GM20000 (cell line): Measurements from ENCODE around the gene HOXD9.

Experiments used
- DNase-seq: peaks from one replicate; pipeline ENCODE4 v3.0.0; 2012; ENCODE audit warnings: low spot score
- CTCF ChIP-seq: IDR thresholded peaks from 2 replicates; pipeline ENCODE4 v1.5.1; 2012; ENCODE audit warnings: mild to moderate bottlenecking, control low read depth; ENCODE audit errors: extremely low read depth, missing control alignments

HOXD9 gene

GRCh38 chr2:176127774-176128072 lies 5.2 kb downstream of the HOXD9 start:
- DNase-seq, result no peak
- no peak for TF ChIP-seq CTCF

GRCh38 chr2:176128172-176128981 lies 5.9 kb downstream of the HOXD9 start:
- TF ChIP-seq CTCF, result no peak
- DNase-seq, result no peak

- TF ChIP-seq CTCF, result no peak
- DNase-seq, result no peak
Measured at GRCh38 chr2:176128982-176129796, 6.7 kb downstream of the HOXD9 start, which contains the start of gene HOXD8. TSS of gene HOXD8 (plus strand) at chr2:176129705. CDS start at chr2:176130367, 662 bp downstream.

GRCh38 chr2:176129813-176130146 lies 7.3 kb downstream of the HOXD9 start:
- DNase-seq, result no peak
- no peak for TF ChIP-seq CTCF

- DNase-seq, result no peak
Measured at GRCh38 chr2:176130147-176130956, 7.8 kb downstream of the HOXD9 start.

More at GRCh38 chr2:176130147-176130956, 7.8 kb downstream of the HOXD9 start:
- no peak for TF ChIP-seq CTCF
